ENCODE data around the gene DGAT2.
A peak's percentile ranks its signal among the peaks of the same experiment; 100 is the strongest.

DGAT2 gene

GRCh38 chr11:75800728-75801361 is 32.3 kb downstream of the DGAT2 start:
- no peak for TF ChIP-seq JUND (IDR thresholded peaks at IDR 0.05; ENCODE audit: low read depth)
- in situ Hi-C loops (cut with HindIII; ENCODE audit: low pct_unique_long_range_greater_than_20kb, low sequenced_read_pairs), result no loop called here
- DNase-seq (ENCODE audit: low read depth in 1 of 2, low spot score in 1 of 2), result peak in 1 of 2 experiments; percentile 57

DNA sequence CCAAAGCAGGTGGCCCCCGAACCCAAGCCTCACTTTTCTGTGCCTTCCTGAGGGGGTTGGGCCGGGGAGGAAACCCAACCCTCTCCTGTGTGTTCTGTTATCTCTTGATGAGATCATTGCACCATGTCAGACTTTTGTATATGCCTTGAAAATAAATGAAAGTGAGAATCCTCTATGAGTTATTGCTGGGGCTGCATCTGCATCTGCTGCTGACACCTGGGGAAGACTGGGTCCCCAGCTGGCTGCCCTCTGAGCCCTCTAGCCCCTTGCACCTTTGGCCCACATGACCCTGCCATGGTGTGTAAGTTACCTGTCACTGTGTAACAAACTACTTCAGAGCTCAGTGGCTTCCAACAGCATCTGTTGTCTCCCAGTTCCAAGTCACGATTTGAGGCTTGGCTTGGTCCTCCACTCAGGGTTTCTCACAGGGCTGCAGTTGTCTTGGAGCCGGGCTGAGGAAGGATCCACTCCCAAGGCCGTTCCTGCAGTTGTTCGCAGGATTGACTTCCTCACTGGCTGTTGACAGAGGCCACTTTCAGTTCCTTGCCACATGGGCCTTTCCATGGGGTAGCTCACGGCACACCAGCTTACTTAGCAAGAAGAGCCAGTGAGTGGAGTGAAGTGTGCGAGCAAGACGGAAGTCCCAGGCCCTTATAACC is 32.9 kb downstream of the DGAT2 start:
- in situ Hi-C loops (cut with HindIII; ENCODE audit: low pct_unique_long_range_greater_than_20kb, low sequenced_read_pairs), result no loop called here
- TF ChIP-seq JUND (IDR thresholded peaks at IDR 0.05; ENCODE audit: low read depth), result no peak
- DNase-seq (ENCODE audit: low read depth in 1 of 2, low spot score in 1 of 2), result no peak

DNA sequence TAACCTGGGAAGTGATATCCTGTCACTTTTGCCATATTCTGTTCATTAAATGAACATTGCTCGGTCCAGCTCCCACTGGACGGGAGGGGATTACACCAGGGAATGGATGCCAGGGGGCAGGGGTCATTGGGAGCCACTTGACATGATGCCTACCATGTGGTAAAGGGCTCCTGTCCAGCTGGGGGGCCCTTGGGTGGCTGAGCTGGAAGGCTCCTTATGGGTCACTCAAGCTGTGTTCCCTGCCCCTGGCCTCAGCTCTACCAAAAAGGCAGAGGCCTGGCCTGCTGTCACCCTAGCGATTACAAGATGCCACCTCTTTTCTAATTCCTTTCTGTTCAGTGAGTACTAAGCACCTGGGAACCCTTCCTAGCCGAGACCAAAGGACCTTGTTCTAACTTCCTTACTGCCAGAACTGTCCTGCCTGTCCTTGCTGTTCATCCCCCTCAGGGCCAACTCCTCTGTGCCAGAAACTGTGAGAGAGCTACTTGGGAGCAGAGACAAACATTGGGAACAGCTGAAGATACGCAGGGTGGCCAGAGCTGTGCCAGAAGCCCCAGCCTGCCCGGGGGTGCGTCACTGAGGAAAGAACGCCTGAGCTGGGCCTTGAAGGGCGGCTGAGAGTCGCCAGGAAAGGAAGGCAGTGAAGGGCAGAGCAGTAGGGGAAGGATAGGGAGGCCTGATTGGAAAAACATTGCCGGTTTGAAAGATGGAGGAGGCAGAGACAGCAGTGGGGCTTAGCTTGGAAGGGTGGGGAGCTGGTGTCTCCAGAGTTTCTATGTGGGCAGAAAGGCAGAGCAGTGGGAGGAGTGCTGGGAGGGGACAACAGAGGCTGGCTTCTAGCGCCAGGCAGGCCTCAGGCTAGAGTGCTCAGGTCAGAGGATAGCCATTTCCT is 33.7 kb downstream of the DGAT2 start:
- no peak for TF ChIP-seq JUND (IDR thresholded peaks at IDR 0.05; ENCODE audit: low read depth)
- in situ Hi-C loops (cut with HindIII; ENCODE audit: low pct_unique_long_range_greater_than_20kb, low sequenced_read_pairs), result no loop called here
- DNase-seq (ENCODE audit: low read depth in 1 of 2, low spot score in 1 of 2), result no peak

DNA sequence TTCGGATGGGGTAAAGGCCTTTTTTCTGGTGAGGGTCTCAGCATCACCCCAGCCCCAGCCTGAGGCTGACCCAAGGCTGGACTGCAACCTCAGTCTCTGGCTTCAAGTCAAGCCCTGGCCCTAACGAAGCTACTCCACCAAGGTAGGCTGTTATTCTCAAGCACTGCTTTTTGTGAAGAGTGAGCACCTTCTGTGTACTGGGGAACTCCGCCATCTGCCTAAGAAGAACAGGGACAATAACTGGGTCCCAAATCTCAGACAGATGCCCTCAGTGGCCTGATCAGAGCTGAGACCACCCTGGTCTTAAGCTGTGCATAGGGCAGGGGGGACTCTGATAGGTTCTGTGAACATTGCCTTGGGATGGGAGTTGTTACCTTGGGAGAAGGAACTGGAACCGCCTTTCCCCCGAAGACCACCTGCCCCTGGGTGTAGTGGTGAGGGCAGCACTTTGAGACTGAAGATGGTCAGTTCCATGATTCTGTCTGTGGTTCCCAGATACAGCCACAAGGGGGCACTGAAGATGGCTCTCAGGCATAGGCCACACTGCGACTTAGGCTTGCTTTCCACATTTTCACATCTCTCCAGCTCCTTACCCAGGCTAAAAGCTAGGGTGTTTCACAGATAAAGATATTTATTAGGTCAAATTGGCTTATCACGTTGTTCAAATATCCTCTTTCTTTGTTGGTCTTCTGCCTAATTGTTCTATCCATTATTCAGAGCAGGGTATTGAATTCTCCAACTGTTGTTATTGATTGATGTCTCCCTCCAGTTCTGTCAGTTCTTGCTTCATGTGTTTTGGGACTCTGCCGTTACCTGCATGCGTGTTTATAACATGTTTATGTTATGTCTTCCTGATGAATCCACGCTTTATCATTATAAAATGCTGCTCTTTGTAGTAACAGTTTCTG is 34.6 kb downstream of the DGAT2 start:
- no peak for TF ChIP-seq JUND (IDR thresholded peaks at IDR 0.05; ENCODE audit: low read depth)
- in situ Hi-C loops (cut with HindIII; ENCODE audit: low pct_unique_long_range_greater_than_20kb, low sequenced_read_pairs), result no loop called here
- peak; percentile 78 to 81 for DNase-seq (ENCODE audit: low read depth in 1 of 2, low spot score in 1 of 2)

DNA sequence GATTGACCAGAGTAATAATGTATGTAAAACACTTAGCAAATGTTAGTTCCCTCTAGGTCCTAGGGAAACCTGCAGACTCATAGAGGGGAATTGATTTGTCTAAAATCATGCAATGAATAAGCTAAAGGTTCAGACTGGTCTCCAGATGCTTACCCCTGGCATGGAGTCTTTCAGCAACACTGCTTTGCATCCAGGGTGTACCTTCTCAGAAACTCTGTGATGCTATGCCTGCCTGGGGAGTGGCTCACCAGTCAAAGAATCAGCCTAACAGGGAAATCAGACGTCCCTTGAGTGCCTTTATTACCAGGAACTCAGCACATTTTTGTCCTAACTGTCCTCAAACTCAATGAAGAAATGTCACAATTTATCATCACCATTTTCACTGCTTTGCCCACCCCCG is 40.5 kb downstream of the DGAT2 start:
- no peak for TF ChIP-seq JUND (IDR thresholded peaks at IDR 0.05; ENCODE audit: low read depth)
- in situ Hi-C loops (cut with HindIII; ENCODE audit: low pct_unique_long_range_greater_than_20kb, low sequenced_read_pairs), result no loop called here
- DNase-seq (ENCODE audit: low read depth in 1 of 2, low spot score in 1 of 2), result no peak

GRCh38 chr11:75809991-75810390 is 41.4 kb downstream of the DGAT2 start:
- no peak for TF ChIP-seq JUND (IDR thresholded peaks at IDR 0.05; ENCODE audit: low read depth)
- no peak for DNase-seq (ENCODE audit: low read depth in 1 of 2, low spot score in 1 of 2)

GRCh38 chr11:75810637-75811390 is 42.2 kb downstream of the DGAT2 start:
- DNase-seq (ENCODE audit: low read depth in 1 of 2, low spot score in 1 of 2), result no peak
- in situ Hi-C loops (cut with HindIII; ENCODE audit: low pct_unique_long_range_greater_than_20kb, low sequenced_read_pairs), result no loop called here
- no peak for TF ChIP-seq JUND (IDR thresholded peaks at IDR 0.05; ENCODE audit: low read depth)

More at GRCh38 chr11:75809991-75810390, 41.4 kb downstream of the DGAT2 start:
- in situ Hi-C loops (cut with HindIII; ENCODE audit: low pct_unique_long_range_greater_than_20kb, low sequenced_read_pairs), result no loop called here

- no peak for TF ChIP-seq JUND (IDR thresholded peaks at IDR 0.05; ENCODE audit: low read depth)
- no peak for DNase-seq (ENCODE audit: low read depth in 1 of 2, low spot score in 1 of 2)
- in situ Hi-C loops (cut with HindIII; ENCODE audit: low pct_unique_long_range_greater_than_20kb, low sequenced_read_pairs), result no loop called here
These were observed 42.9 kb downstream of the DGAT2 start for GRCh38 chr11:75811485-75811884.

GRCh38 chr11:75812542-75813040 is 44.0 kb downstream of the DGAT2 start:
- TF ChIP-seq JUND (IDR thresholded peaks at IDR 0.05; ENCODE audit: low read depth), result no peak
- in situ Hi-C loops (cut with HindIII; ENCODE audit: low pct_unique_long_range_greater_than_20kb, low sequenced_read_pairs), result no loop called here
- DNase-seq (ENCODE audit: low read depth in 1 of 2, low spot score in 1 of 2), result no peak

- in situ Hi-C loops (cut with HindIII; ENCODE audit: low pct_unique_long_range_greater_than_20kb, low sequenced_read_pairs), result no loop called here
- TF ChIP-seq JUND (IDR thresholded peaks at IDR 0.05; ENCODE audit: low read depth), result no peak
- DNase-seq (ENCODE audit: low read depth in 1 of 2, low spot score in 1 of 2), result peak in 1 of 2 experiments; percentile 63
These were observed 44.5 kb downstream of the DGAT2 start for GRCh38 chr11:75813124-75813523.

- in situ Hi-C loops (cut with HindIII; ENCODE audit: low pct_unique_long_range_greater_than_20kb, low sequenced_read_pairs), result no loop called here
- no peak for TF ChIP-seq JUND (IDR thresholded peaks at IDR 0.05; ENCODE audit: low read depth)
- DNase-seq (ENCODE audit: low read depth in 1 of 2, low spot score in 1 of 2), result peak in 1 of 2 experiments; percentile 52
These were observed 45.1 kb downstream of the DGAT2 start for GRCh38 chr11:75813622-75814039.
